DMS153 treated with DMSO at 0.1 percent for 48 hours (cell line): ENCODE data around the gene ZNF724.
"Not testable (repeated sequence)": the region's sequence is repeated elsewhere in the genome, so short reads cannot be mapped to it uniquely, and the experiment has no call there.

Experiments
- DNase-seq: peaks from one replicate; lab custom pipeline; 2025; ENCODE audit not compliant: unreplicated experiment; lab: John Stamatoyannopoulos, UW

The ZNF724 gene

DNA sequence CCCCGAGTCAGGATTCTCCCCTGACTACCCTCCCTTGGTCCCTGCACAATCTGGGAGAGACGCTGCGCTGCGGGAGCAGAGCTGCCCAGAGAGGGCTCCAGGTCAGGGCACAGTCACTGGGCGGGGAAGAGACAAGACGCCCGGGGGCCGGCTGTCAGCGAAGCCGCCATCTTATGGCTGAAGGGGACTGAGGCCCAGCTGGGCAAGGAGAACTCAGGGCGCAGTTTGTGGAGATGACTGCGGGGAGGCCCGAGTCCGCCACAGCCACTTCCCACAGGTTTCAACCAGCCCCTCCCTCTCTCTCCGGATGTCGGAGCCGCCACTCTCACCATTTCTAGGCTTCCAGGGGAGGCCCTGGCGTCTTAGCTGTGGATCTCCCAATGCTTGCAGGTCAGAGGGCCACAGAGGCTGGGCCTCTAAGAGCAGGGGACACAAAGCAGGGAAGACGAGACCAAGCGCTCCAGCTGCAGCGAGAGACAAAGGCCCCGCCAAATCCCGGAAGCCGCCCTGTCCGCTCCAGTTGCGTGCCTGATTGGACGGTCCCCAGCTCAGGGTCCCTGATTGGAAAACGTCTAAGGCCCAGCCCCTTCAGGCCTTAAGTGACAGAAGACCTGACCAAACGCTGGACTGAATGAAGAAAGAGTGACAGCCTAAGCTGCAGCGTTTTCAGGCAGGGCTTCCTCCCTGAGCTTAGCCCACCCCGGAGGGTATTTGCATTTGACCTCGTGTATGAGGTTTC, at the start of gene ZNF724:
TSS of gene ZNF724 (minus strand) at position 484 of the 739 bp plus-strand sequence. CDS start at position 332, 152 bp downstream.
- peak; percentile 95 for DNase-seq

DNA sequence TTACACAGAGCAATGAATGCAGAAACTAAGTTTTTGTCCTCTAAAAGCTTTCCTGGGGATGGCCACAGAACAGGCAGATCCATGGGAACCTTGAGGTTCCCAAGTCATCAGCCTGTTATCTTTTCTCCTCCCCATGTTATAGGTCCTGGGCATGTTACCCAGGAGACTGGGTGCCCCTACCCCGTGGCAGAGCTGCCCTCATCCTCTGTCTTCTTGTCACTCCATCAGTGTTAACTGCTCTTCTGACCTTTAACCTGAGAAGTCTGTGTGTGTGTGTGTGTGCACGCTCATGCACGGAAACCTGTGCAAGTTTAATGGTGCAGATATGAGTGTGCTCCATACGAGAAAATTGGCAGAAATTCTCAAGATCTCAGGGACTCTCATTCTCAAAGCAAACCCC, 43.9 kb upstream of the ZNF724 start:
- no peak for DNase-seq

DNA sequence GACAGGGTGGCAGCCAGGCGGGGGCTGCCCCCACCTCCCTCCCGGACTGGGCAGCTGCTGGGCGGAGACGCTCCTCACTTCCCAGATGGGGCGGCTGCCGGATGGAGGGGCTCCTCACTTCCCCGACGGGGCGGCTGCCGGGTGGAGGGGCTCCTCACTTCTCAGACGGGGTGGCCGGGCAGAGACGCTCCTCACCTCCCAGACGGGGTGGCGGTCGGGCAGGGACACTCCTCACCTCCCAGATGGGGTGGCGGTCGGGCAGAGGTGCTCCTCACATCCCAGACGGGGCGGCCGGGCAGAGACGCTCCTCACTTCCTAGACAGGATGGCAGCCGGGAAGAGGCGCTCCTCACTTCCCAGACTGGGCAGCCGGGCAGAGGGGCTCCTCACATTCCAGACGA, 39.8 kb upstream of the ZNF724 start:
- not testable (repeated sequence) for DNase-seq

DNA sequence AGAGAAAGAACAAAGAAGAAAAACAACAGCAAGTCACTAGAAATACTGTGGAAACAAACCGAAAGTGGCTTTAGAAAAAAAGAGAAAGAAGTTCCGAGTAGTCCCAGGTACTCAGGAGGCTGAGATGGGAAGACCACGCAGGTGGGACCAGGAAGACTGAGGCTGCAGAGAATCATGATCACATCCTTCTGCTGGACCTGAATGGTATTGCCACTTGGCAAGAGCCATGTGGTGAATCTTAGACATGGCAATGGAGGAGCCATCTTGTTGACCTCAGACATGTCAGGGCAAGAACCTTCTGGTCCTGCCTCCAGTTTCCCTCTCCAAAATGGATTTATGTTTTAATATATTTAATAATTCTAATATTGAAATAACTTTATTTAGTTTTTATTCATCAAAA, 37.4 kb upstream of the ZNF724 start:
- no peak for DNase-seq

DNA sequence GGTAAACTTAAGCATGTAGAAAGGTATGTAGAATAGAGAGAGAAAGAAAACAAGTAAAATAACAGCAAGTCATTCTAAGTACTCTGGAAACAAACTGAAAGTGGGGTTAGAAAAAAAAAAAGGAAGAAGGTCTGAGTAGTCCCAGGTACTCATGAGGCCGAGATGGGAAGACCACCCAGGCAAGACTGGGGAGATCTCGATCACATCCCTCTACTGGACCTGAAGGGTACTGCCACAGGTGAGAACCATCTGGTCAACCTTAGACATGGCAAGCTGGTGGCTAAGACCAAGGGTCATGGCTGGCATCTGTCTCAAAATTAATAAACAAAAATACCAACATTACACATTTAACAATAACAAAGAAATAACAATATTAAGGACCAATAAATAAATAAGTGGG, 36.3 kb upstream of the ZNF724 start:
- DNase-seq, result no peak

DNA sequence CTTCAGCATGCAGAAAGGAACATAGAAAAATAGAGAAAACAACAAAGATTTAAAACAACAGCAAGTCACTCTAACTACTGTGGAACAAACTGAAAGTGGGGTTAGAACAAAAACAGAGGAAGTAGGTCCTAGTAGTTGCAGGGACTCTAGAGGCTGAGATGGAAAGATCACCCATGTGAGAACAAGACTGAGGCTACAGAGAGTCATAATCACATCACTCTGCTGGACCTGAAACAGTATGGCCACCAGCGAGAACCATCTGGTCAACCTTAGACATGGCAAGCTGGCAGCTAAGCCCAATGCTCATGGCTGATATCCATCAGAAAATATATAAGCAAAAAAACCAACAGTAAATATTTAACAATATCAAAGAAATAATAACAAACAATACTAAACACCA, 35.8 kb upstream of the ZNF724 start:
- no peak for DNase-seq

DNA sequence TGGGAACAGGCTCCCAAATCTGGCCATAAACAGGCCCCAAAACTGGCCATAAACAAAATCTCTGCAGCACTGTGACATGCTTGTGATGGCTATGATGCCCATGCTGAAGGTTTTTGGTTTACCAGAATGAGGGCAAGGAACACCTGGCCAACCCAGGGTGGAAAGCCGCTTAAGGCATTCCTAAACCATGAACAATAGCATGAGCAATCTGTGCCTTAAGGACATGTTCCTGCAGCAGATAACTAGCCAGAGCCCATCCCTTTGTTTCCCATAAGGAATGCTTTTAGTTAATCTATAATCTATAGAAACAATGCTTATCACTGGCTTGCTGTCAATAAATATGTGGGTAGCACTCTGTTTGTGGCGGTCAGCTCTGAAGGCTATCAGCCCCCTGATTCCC, 35.1 kb upstream of the ZNF724 start:
- DNase-seq, result not testable (repeated sequence)

DNA sequence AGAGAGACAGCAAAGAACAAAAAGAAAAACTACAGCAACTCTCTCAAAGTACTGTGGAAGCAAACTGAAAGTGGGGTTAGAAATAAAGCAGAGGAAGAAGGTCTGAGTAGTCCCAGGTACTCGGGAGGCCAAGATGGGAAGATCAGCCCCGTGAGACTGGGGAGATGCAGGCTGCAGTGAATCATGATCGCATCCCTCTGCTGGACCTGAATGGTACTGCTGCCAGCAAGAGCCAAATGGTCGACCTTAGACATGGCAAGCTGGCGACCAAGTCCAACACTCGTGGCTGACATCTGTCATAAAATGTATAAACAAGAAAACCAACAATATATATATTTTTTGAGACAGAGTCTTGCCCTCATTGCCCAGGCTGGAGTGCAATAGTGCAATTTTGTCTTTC, 33.7 kb upstream of the ZNF724 start:
- no peak for DNase-seq

DNA sequence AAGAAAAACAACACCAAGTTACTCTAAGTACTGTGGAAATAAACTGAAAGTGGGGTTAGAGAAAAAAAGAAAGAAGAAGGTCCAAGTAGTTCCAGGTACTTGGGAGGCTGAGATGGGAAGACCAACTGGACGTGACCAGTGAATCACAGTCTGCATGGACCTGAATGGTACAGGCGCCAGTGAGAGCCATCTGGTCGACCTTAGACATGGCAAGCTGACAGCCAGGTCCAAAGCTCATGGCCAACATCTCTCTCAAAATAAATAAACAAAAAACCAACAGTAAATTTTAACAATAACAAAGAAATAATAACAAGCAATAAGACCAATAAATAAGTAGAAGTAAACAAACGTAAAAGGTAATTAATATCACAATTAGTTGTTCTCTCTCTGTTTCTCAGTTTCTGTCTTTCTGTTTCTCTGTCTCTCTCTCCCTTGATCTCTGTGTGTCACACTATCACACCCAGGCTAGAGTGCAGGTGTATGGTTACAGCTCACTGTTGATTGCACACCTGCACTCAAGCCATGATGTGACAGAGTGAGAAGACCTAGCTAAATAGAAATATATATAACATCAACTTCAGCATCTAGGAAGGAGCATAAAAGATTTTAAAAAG, 31.6 kb upstream of the ZNF724 start:
- no peak for DNase-seq

DNA sequence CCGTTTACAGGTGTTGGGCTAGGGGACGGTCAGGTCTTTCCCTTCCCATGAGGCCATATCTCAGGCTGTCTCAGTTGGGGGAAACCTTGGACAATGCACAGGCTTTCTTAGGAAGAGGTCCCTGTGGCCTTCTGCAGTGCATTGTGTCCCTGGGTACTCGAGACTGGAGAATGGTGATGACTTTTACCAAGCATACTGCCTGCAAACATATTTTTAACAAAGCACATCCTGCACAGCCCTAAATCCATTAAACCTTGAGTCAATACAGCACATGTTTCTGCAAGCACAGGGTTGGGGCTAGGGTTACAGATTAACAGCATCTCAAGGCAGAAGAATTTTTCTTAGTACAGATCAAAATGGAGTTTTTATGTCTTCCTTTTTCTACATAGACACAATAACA, 27.9 kb upstream of the ZNF724 start:
- not testable (repeated sequence) for DNase-seq

DNA sequence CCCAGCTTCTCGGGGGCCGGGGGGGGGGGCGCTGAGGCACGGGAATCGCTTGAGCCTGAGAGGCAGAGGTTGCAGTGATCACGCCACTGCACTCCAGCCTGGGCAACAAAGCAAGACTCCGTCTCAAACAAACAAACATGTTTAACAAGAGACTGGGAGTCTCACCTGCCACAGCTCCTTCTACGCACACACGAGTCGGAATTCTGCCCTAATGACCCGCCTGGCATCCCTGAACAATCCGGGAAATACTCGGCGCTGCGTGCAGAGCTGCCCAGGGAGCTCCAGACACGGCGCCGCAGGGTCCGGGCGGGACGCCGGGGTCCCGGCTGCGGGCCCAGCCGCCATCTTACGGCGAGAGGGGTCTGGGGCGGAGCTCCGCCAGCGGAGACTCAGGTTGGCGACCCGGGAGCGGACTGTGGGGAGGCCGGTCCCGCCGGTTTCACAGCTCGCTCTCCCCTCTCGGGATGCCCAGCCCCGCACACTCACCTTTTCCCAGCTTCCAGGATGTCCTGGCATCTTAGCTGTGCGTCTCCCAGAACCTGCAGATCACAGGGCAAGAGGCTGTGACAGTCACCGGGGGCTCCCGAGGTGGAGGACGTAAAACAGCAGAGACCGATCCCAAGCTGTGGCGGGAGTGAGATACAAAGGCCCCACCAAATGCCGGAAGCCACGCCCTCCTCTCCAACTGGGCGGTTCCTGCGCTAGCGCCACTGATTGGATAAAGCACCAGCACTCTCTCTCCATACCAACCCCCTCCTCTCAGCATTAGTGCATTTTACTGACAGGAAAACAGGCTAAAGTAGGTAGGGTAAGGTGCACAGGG, 23.6 kb upstream of the ZNF724 start:
- peak; percentile 97 for DNase-seq

DNA sequence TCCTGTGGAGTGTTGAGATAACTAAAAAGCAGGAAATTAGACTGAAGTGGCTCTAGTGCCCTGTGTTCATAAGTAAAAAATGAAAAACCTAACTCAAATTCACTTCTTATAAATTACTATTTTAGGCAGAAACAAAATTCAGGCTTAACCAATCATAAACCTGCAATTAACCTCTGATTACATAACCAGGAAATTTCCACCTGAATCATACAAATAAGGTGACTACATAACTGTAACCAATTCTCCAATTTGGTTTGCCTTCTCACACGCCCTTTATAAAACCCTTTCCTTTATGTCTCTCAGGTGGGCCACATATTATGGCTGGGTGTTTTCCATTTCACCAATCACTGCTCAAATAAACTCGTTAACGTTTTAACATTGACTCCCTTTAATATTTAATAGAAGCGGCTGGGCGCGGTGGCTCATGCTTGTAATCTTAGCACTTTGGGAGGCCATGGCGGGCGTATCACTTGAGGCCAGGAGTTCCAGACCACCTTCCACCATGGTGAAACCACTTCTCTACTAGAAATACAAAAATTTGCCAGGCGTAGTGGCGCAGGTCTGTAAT, 22.9 kb upstream of the ZNF724 start:
- no peak for DNase-seq

DNA sequence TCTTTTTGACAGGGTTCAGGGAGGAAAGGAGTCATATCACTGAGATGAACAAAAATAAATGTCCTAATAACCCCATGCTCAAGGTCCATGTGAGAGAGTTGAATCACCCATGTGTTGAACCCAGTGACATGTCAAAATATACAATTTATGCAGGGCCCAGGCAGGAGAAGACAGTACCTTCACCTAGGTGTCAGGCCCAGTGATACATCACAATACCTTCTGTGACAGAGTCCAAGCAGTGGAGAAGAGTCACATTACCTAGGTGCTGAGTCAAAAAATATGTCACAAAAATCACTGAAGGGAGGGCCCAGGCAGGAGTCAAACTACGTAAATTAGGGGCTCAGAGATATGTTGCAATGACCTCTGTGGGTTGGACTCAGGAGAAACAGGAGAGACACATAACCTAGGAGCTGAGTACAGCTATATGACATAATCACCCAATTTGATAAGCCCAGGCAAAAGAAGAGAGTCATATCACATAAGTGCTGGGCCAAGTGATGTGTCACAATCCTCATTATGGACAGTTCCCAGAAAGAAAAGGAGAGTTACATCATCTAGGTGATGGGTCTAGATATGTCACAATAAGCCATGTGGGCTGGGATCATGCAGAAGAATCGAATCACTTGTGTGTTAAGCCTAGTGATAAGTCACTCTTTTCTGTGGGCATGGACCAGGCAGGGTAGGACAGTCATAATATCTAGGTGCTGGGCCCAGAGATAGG, 13.8 kb upstream of the ZNF724 start:
- no peak for DNase-seq

DNA sequence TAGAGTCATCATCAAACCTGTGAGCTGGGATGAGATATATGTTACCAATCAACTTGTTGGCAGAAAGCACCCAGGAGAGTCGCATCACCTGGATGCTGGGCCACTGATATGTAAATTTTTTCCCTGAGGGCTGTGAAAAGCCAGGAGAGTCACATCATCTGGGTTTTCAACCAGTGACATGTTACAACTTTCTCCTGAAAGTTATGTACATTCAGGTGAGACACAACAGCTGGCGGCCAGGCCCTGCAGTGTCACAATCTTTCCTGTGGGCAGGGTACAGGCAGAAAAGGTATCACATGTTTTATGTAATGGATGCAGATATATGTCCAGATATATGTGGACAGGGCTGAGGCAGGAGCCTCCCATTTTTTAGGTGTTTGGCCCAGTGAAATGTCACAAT, 13.2 kb upstream of the ZNF724 start:
- no peak for DNase-seq

DNA sequence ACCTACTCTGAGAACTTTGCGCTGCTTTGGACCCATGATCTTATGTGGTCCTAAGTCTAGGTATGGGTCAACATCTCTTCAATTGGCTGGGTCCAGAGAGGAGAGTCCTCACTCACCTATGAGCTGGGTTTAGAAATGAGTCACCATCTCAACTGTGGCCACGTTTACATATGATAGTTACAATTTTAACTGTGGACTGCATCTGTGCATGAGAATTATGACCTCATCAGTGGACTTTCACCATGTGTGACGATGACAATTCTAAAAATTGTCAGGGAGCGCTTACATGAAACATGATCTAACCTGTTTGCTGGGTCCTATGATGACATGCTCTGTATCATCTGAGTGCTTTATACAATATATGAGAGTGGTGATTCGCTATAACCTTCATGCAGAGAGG, 12.7 kb upstream of the ZNF724 start:
- no peak for DNase-seq

DNA sequence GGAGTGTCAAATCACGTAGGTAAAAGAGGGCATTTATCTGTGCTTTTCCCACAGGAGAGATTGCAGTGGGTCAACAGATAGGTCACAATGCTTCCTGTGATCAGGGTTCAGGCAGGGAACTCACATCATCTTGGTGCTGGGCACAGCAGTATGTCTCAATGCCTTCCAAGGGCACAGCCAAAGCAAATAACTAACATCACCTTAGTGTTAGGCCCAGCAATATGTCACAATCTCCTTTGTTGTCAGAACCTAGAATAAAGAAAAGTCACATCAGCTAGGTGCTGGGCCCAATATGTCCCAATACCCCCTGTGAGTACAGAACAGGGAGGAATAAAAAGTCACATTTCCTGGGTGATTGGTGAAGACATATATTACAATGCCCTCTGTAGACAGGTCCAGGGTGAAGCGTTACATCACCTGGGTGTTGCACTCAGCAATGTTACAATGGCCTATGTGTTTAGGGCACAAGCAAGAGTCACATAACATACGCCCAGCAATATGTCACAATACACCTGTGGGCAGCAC, 11.4 kb upstream of the ZNF724 start:
- no peak for DNase-seq

DNA sequence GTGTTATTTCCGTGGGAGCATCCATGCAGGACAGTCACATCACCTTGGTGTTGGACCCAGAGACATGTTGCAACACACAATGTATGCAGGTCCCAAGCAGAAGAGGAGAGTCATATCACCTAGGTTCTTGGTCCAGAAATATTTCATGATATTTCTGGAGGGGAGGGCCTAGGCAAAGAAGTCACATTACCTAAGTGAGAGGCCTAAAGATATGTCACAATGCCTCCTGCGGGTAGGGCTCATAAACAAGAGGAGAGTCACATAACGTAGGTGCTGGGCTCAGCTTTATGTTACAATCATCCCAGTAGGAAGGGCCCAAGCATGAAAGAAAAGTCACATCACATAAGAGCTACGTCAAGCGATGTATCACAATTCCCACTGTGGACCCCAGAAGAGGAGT, 10.8 kb upstream of the ZNF724 start:
- DNase-seq, result no peak

DNA sequence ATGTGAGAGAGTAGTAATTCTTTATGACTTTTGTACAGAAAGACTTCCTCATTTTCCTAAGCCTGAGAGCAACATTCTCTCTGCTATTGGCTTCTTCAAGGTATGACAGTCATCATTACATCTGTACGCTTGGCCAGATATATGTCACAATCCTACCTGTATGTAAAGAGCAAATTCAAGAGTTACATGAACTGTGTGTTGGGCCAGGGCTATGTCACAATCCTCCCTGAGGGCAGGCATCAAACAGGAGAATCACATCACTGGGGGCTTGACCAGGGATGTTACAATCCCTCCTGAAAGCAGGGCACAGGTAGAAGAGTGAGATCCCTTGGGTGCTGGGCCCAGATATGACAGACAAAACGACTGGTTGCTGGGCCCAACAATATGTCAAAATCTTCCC, 9.8 kb upstream of the ZNF724 start:
- no peak for DNase-seq

DNA sequence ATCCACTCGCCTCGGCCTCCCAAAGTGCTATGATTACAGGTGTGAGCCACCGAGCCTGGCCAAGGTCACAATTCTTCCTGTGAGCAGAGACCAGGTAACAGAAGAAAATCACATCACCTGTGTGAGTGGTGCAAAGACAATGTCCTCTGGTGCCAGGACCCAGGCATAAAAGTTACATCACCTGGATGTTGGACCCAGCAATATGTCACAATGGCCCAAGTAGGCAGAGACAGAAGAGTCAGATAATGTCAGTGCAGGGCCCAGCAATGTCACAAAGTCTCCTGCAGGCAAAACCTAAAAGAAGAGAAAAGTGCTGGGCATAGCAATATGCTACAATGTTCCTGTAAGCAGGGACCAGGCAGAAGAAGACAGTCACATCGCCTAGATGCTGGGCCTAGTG, 5.5 kb upstream of the ZNF724 start:
- no peak for DNase-seq

DNA sequence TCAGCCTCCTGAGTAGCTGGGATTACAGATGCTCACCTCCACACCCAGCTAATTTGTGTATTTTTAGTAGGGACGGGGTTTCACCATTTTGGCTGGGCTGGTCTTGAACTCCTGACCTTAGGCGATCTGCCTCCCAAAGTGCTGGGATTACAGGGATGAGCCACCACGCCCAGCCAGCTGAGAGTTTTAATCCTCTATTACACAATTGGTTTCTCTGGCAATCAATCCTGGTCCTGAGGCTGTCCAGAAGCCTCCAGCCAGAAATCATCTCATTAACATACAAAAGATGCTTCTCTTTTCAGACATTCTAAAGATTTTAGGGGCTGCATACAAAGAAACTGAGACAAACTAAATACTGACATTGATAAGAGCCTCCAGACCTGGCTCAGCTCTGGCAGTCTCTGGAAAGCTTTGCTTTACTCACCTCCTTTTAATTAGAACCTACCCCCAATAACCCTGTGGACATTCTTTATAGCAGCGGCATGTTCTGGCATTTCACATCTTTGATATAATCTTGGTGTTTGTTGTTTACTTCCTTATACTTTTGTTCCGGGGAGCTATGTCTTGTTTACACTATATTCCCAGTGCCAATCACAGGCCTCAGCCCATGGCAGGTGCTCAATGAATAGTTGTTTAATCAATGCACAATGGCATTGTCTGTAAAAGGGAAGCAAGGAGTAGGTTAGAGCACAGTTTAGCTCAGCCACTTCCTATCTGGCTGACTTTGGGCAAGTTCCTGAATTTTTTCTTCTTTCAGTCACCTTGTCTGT, 4.1 kb upstream of the ZNF724 start:
- DNase-seq, result no peak
